Transverse colon (tissue), 4 donors: ENCODE data around the gene ARL8B. TPM values are rescaled to one million over a fixed set of nuclear protein-coding genes. Genes with fewer than 3 reads are reported as not detected.

Source experiments
- DNase-seq: peaks from one replicate; pipeline ENCODE4 v3.0.0-alpha.2; 2019
- H3K27ac ChIP-seq, 4 donors: fragments of 200-600 bp; sonication (generic); 2 replicates each; pipeline ENCODE4 v1.5.1; 2016 to 2018; ENCODE audit warnings: inconsistent platforms in 4 of 4
- H3K27me3 ChIP-seq: fragments of 200-600 bp; sonication (generic); 2 replicates; pipeline ENCODE4 v1.5.1; 2017; ENCODE audit warnings: inconsistent platforms
- H3K36me3 ChIP-seq, 4 donors: fragments of 200-600 bp; sonication (generic); 2 replicates each; pipeline ENCODE4 v1.5.1; 2017 to 2019; ENCODE audit warnings: inconsistent platforms in 4 of 4
- H3K4me1 ChIP-seq, 4 donors: fragments of 200-600 bp; sonication (generic); 2 replicates each; pipeline ENCODE4 v1.5.1; 2017 to 2020; ENCODE audit warnings: inconsistent platforms in 4 of 4
- H3K4me3 ChIP-seq, 4 donors: fragments of 200-600 bp; sonication (generic); 1 replicate in 1 of 4; 2 replicates in 3 of 4; pipeline versions ENCODE4 v1.5.1 to v1.6.1; 2017 to 2019; ENCODE audit warnings: inconsistent platforms in 4 of 4
- H3K9me3 ChIP-seq, 2 donors: fragments of 200-600 bp; sonication (generic); 2 replicates each; pipeline ENCODE4 v1.5.1; 2017 to 2019; ENCODE audit warnings: inconsistent platforms in 2 of 2
- CTCF ChIP-seq, 5 experiments: fragments of 200-600 bp in 3 of 5; fragments of 450-650 bp in 2 of 5; sonication (generic) in 3 of 5; IDR thresholded peaks; 1 replicate in 2 of 5; 2 replicates in 3 of 5; pipeline ENCODE4 v1.5.1; 2016 to 2017; ENCODE audit warnings: antibody characterized with exemption in 5 of 5, inconsistent platforms in 3 of 5, mild to moderate bottlenecking in 2 of 5, moderate library complexity in 1 of 5
- EP300 ChIP-seq: sonication (generic); formaldehyde crosslinking; IDR thresholded peaks from one replicate; pipeline ENCODE4 v1.6.1; 2017; ENCODE audit warnings: antibody characterized with exemption, low read depth
- POLR2A ChIP-seq: fragments of 450-650 bp; IDR thresholded peaks from one replicate; pipeline ENCODE4 v1.6.1; 2016; ENCODE audit warnings: antibody characterized with exemption, mild to moderate bottlenecking, moderate library complexity
- POLR2AphosphoS5 ChIP-seq, 3 donors: sonication (generic); formaldehyde crosslinking; IDR thresholded peaks; one replicate each; pipeline ENCODE4 v1.6.1; 2016; ENCODE audit warnings: antibody characterized with exemption in 3 of 3
- WGBS, 2 donors: methylation state at CpG; one replicate each; pipeline ENCODE4 v1.1.5; 2018; ENCODE audit warnings: low coverage in 1 of 2; 5-methylcytosine and 5-hydroxymethylcytosine counted together
- in situ Hi-C, 4 donors: fragments of 200-750 bp; cut with MboI; loops; one replicate each; pipeline versions ENCODE4 v1.15.0 to v1.15.1; 2017; ENCODE audit warnings: low sequenced_read_pairs in 3 of 4, low pct_ligation_motif_present in 1 of 4, low pct_unique_long_range_greater_than_20kb in 1 of 4
- intact Hi-C: fragments of 100-400 bp; cut with DNase I; formaldehyde crosslinking; loops from one replicate; pipeline ENCODE4 v1.15.1; 2023; ENCODE audit warnings: low total_unique reads
- total RNA-seq, 4 donors: library from RNA; depleted of rRNA; stranded (reverse); fragments of >200 nt; gene quantifications; one replicate each; pipeline ENCODE4 v1.1.0, GENCODE V29; 2016

ARL8B gene
- total RNA-seq, 4 donors from 2014 or later = 13.1 to 47.2 (median 31.9) TPM

GRCh38 chr3:5192571-5193365 lies 70.7 kb downstream of the ARL8B start:
- Histone ChIP-seq H3K4me3 (no peak overlapping the region), H3K9me3 (no peaks in the 10 kb centered on the region), H3K27ac (peak overlapping the region in 2 of 4 donors; percentile 10 to 44), H3K27me3 (no peaks in the 10 kb centered on the region), H3K36me3 (no peaks in the 10 kb centered on the region), H3K4me1 (peaks cover 18 to 81% (median 26%) of the 10 kb centered on the region in 4 donors)
- in situ Hi-C loops (no loop called here), intact Hi-C loops (no loop called here)
- TF ChIP-seq CTCF (IDR thresholded peaks at IDR 0.05) = no peak
- TF ChIP-seq POLR2AphosphoS5 (IDR thresholded peaks at IDR 0.05) = no peak
- TF ChIP-seq EP300 = no peak
- no peak for TF ChIP-seq POLR2A
- WGBS, 2 donors = 84 to 85% methylated on average over 3 of the region's 3 CpGs
- no peak for DNase-seq

- Histone ChIP-seq H3K27ac (peak overlapping the region; percentile 17 to 47 (median 44)), H3K9me3 (no peaks in the 10 kb centered on the region), H3K36me3 (no peaks in the 10 kb centered on the region), H3K4me1 (peaks cover 14 to 79% (median 20%) of the 10 kb centered on the region in 4 donors), H3K4me3 (no peak overlapping the region), H3K27me3 (no peaks in the 10 kb centered on the region)
- in situ Hi-C loops (no loop called here), intact Hi-C loops (no loop called here)
- 57 to 72% methylated on average over 2 of the region's 2 CpGs for WGBS, 2 donors
- DNase-seq = no peak
- TF ChIP-seq EP300 (no peak), POLR2A (no peak), CTCF (IDR thresholded peaks at IDR 0.05) (no peak), POLR2AphosphoS5 (IDR thresholded peaks at IDR 0.05) (no peak)
Observed at GRCh38 chr3:5194341-5194740, 72.2 kb downstream of the ARL8B start.

- intact Hi-C loops = no loop called here
- 52 to 60% methylated on average over 2 of the region's 2 CpGs for WGBS, 2 donors
- H3K9me3 ChIP-seq = no peaks in the 10 kb centered on the region
- no peak overlapping the region for H3K4me3 ChIP-seq
- no peak for DNase-seq
- H3K36me3 ChIP-seq = peaks cover 0 to 5% (median 0%) of the 10 kb centered on the region in 4 donors
- H3K4me1 ChIP-seq = peaks cover 11 to 73% (median 16%) of the 10 kb centered on the region in 4 donors
- peak in 1 of 3 donors; percentile 22 for TF ChIP-seq POLR2AphosphoS5 (IDR thresholded peaks at IDR 0.05)
- TF ChIP-seq CTCF (IDR thresholded peaks at IDR 0.05) = no peak
- in situ Hi-C loops = no loop called here
- H3K27ac ChIP-seq = peak overlapping the region; percentile 17 to 47 (median 44)
- no peaks in the 10 kb centered on the region for H3K27me3 ChIP-seq
Observed at GRCh38 chr3:5194801-5195509, 72.9 kb downstream of the ARL8B start.

GRCh38 chr3:5195605-5196004 lies 73.5 kb downstream of the ARL8B start:
- in situ Hi-C loops = no loop called here
- no peak for DNase-seq
- peaks cover 0 to 12% (median under 1%) of the 10 kb centered on the region in 4 donors for H3K36me3 ChIP-seq
- H3K9me3 ChIP-seq = no peaks in the 10 kb centered on the region
- TF ChIP-seq CTCF (IDR thresholded peaks at IDR 0.05) (no peak), POLR2AphosphoS5 (IDR thresholded peaks at IDR 0.05) (no peak), EP300 (no peak), POLR2A (no peak)
- 57 to 67% methylated on average over 1 to 2 of the region's 2 CpGs for WGBS, 2 donors
- intact Hi-C loops = no loop called here
- peak overlapping the region; percentile 17 to 47 (median 43) for H3K27ac ChIP-seq
- H3K4me3 ChIP-seq = no peak overlapping the region
- no peaks in the 10 kb centered on the region for H3K27me3 ChIP-seq
- H3K4me1 ChIP-seq = peaks cover 9 to 67% (median 15%) of the 10 kb centered on the region in 4 donors
